AG10803 (cell line): ENCODE results near the gene ITK.
A peak's percentile ranks its signal among the peaks of the same experiment; 100 is the strongest.

ENCODE experiments used
- DNase-seq: peaks from one replicate; pipeline ENCODE4 v3.0.0; 2010; ENCODE audit warnings: low read depth
- H3K4me3 ChIP-seq: 2 replicates; pipeline ENCODE4 v1.5.1; 2011; ENCODE audit warnings: mild to moderate bottlenecking, low read length, control low read depth
- CTCF ChIP-seq: conservative IDR thresholded peaks from 2 replicates; pipeline ENCODE4 v1.5.1; 2011; ENCODE audit warnings: mild to moderate bottlenecking, low read length, control low read depth, inconsistent platforms

ITK gene

GRCh38 chr5:157265714-157266285, 85.2 kb downstream of the ITK start, which contains the start of gene CYFIP2:
TSS of gene CYFIP2 (plus strand) at chr5:157266123. CDS start at chr5:157285362, 19,239 bp downstream.
- no peak for DNase-seq
- no peak for TF ChIP-seq CTCF

GRCh38 chr5:157266286-157267007, 85.8 kb downstream of the ITK start:
- no peak for DNase-seq
- TF ChIP-seq CTCF: no peak
- peak overlapping the region; percentile 52 for H3K4me3 ChIP-seq

More at GRCh38 chr5:157265714-157266285, 85.2 kb downstream of the ITK start, which contains the start of gene CYFIP2:
- H3K4me3 ChIP-seq: peak within 1 kb of the TSS; percentile 64

- no peak overlapping the region for H3K4me3 ChIP-seq
- no peak for TF ChIP-seq CTCF
- DNase-seq: no peak
These were observed 86.4 kb downstream of the ITK start for GRCh38 chr5:157267025-157267424.

GRCh38 chr5:157267761-157268480, 87.3 kb downstream of the ITK start:
- H3K4me3 ChIP-seq: no peak overlapping the region
- no peak for TF ChIP-seq CTCF
- DNase-seq: no peak

GRCh38 chr5:157269165-157269671, 88.6 kb downstream of the ITK start:
- no peak overlapping the region for H3K4me3 ChIP-seq
- TF ChIP-seq CTCF: no peak
- DNase-seq: no peak

GRCh38 chr5:157269761-157270272, 89.2 kb downstream of the ITK start:
- no peak overlapping the region for H3K4me3 ChIP-seq
- TF ChIP-seq CTCF: no peak
- DNase-seq: no peak
